OCI-LY3 (cell line): Measurements from ENCODE around the gene FAAP20.
A peak's percentile ranks its signal among the peaks of the same experiment; 100 is the strongest.

Experiments used
- H2AFZ ChIP-seq: fragments of 200-600, 300-600 bp; shearing (Covaris generic); 2 replicates; pipeline ENCODE4 v1.6.0; 2014; ENCODE audit warnings: antibody characterized with exemption, low read depth, low read length
- H3K27ac ChIP-seq: fragments of 200-600, 300-600 bp; sonication (generic); 2 replicates; pipeline ENCODE4 v1.5.1; 2014; ENCODE audit warnings: mild to moderate bottlenecking, low read length, moderate library complexity, mixed read lengths
- H3K27me3 ChIP-seq: fragments of 200-600, 300-600 bp; sonication (generic); 2 replicates; pipeline ENCODE4 v1.6.1; 2014; ENCODE audit warnings: low read depth, low read length, mixed read lengths
- H3K36me3 ChIP-seq: fragments of 200-600, 300-600 bp; sonication (generic); replicated peaks from 2 replicates; pipeline ENCODE3; 2014; ENCODE audit warnings: low read depth, low read length, mixed read lengths
- H3K4me1 ChIP-seq: fragments of 300-600, 200-600 bp; sonication (generic); 2 replicates; pipeline ENCODE4 v1.6.1; 2014; ENCODE audit warnings: low read length, mixed read lengths
- H3K4me2 ChIP-seq: fragments of 200-600, 300-600 bp; sonication (generic); 2 replicates; pipeline ENCODE4 v1.6.1; 2014; ENCODE audit warnings: low read length, mixed read lengths
- H3K4me3 ChIP-seq: fragments of 300-600, 200-600 bp; sonication (generic); 2 replicates; pipeline ENCODE4 v1.5.1; 2014; ENCODE audit warnings: antibody characterized with exemption, mild to moderate bottlenecking, low read length, moderate library complexity
- H3K79me2 ChIP-seq: fragments of 300-600, 200-600 bp; shearing (Covaris generic); 2 replicates; pipeline ENCODE4 v1.6.1; 2014; ENCODE audit warnings: mild to moderate bottlenecking, low read length, mixed read lengths
- H3K9ac ChIP-seq: fragments of 300-600, 200-600 bp; shearing (Covaris generic); 2 replicates; pipeline ENCODE4 v1.6.0; 2014; ENCODE audit warnings: mild to moderate bottlenecking, low read length, moderate library complexity
- H3K9me3 ChIP-seq: fragments of 200-600, 300-600 bp; shearing (Covaris generic); 2 replicates; pipeline ENCODE4 v1.6.1; 2014; ENCODE audit warnings: low read length, mixed read lengths; ENCODE audit not compliant: insufficient read depth
- H4K20me1 ChIP-seq: fragments of 200-600, 300-600 bp; sonication (generic); 2 replicates; pipeline ENCODE4 v1.6.1; 2016; ENCODE audit warnings: low read length, mixed read lengths; ENCODE audit not compliant: insufficient read depth
- EZH2phosphoT487 ChIP-seq: fragments of 200-600 bp; shearing (Covaris generic); IDR thresholded peaks from 2 replicates; pipeline ENCODE4 v1.6.1; 2018; ENCODE audit warnings: antibody characterized with exemption, mixed run types, low read depth
- TF ChIP-seq, protein P1 (sequence below): fragments of 200-600, 300-600 bp; sonication (generic); IDR thresholded peaks from 2 replicates; pipeline ENCODE4 v1.5.1; 2014; ENCODE audit warnings: antibody characterized with exemption, low read length, low read depth

FAAP20 gene

GRCh38 chr1:2229037-2229864, 34.7 kb upstream of the FAAP20 start:
- Histone ChIP-seq H2AFZ (no peak overlapping the region), H3K9ac (peak overlapping the region; percentile 50), H3K4me3 (peak overlapping the region; percentile 90), H3K4me1 (peaks cover 32% of the 10 kb centered on the region), H3K9me3 (no peaks in the 10 kb centered on the region), H3K27ac (no peak overlapping the region), H3K79me2 (peaks cover 56% of the 10 kb centered on the region), H4K20me1 (peaks cover 54% of the 10 kb centered on the region), H3K36me3 (peaks cover 9% of the 10 kb centered on the region), H3K4me2 (peak overlapping the region; percentile 98), H3K27me3 (0 out of 2 replicates have a peak, but pooled peaks cover 3% of the 10 kb centered on the region)
- TF ChIP-seq EZH2phosphoT487 = no peak
- TF ChIP-seq, protein P1, sequence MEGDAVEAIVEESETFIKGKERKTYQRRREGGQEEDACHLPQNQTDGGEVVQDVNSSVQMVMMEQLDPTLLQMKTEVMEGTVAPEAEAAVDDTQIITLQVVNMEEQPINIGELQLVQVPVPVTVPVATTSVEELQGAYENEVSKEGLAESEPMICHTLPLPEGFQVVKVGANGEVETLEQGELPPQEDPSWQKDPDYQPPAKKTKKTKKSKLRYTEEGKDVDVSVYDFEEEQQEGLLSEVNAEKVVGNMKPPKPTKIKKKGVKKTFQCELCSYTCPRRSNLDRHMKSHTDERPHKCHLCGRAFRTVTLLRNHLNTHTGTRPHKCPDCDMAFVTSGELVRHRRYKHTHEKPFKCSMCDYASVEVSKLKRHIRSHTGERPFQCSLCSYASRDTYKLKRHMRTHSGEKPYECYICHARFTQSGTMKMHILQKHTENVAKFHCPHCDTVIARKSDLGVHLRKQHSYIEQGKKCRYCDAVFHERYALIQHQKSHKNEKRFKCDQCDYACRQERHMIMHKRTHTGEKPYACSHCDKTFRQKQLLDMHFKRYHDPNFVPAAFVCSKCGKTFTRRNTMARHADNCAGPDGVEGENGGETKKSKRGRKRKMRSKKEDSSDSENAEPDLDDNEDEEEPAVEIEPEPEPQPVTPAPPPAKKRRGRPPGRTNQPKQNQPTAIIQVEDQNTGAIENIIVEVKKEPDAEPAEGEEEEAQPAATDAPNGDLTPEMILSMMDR = no peak

DNA sequence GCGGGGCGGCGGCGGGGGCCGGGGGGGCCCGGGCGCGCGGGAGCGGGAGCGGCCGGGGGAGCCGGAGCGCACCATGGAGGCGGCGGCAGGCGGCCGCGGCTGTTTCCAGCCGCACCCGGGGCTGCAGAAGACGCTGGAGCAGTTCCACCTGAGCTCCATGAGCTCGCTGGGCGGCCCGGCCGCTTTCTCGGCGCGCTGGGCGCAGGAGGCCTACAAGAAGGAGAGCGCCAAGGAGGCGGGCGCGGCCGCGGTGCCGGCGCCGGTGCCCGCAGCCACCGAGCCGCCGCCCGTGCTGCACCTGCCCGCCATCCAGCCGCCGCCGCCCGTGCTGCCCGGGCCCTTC, 34.1 kb upstream of the FAAP20 start:
- Histone ChIP-seq H2AFZ (no peak overlapping the region), H3K27ac (no peak overlapping the region), H3K9ac (peak overlapping the region; percentile 50), H3K4me2 (peak overlapping the region; percentile 98), H3K27me3 (0 out of 2 replicates have a peak, but pooled peaks cover 3% of the 10 kb centered on the region), H4K20me1 (peaks cover 48% of the 10 kb centered on the region), H3K4me1 (peaks cover 32% of the 10 kb centered on the region), H3K36me3 (peaks cover 9% of the 10 kb centered on the region), H3K4me3 (peak overlapping the region; percentile 90), H3K9me3 (no peaks in the 10 kb centered on the region), H3K79me2 (peaks cover 50% of the 10 kb centered on the region)
- TF ChIP-seq, protein P1 = no peak
- TF ChIP-seq EZH2phosphoT487 = no peak

GRCh38 chr1:2228157-2228594, 33.6 kb upstream of the FAAP20 start, which contains the start of gene SKI:
Gene SKI (plus strand): TSS chr1:2228319. CDS start chr1:2228767, 448 bp downstream.
- Histone ChIP-seq H3K9me3 (no peaks in the 10 kb centered on the region), H3K27ac (peak within 1 kb of the TSS; percentile 64), H3K4me2 (peak within 1 kb of the TSS; percentile 98), H3K27me3 (0 out of 2 replicates have a peak, but pooled peaks cover 3% of the 10 kb centered on the region), H2AFZ (no peak within 1 kb of the TSS; the same call in 1 of the 2 replicates), H4K20me1 (peaks cover 43% of the 10 kb centered on the region), H3K36me3 (peaks cover 9% of the 10 kb centered on the region), H3K4me1 (peaks cover 32% of the 10 kb centered on the region), H3K9ac (peak within 1 kb of the TSS; percentile 97), H3K79me2 (peaks cover 45% of the 10 kb centered on the region), H3K4me3 (peak within 1 kb of the TSS; percentile 95)
- TF ChIP-seq EZH2phosphoT487 = no peak
- TF ChIP-seq, protein P1 = no peak
